HepG2 (cell line): ENCODE results near the gene SLC25A22. TPM values are rescaled to one million over a fixed set of nuclear protein-coding genes. Genes with fewer than 3 reads are reported as not detected.

ENCODE experiments used
- ATF2 ChIP-seq: sonication (generic); formaldehyde crosslinking; IDR thresholded peaks from 2 replicates; pipeline ENCODE4 v1.4.0; 2020; ENCODE audit warnings: missing genetic modification reagents
- E2F5 ChIP-seq: sonication (generic); formaldehyde crosslinking; conservative IDR thresholded peaks from 2 replicates; pipeline ENCODE4 v1.4.0; 2020; ENCODE audit warnings: missing genetic modification reagents
- FLYWCH1 ChIP-seq: sonication (generic); formaldehyde crosslinking; IDR thresholded peaks from 2 replicates; pipeline ENCODE4 v1.8.1; 2023; ENCODE audit warnings: mild to moderate bottlenecking, missing genetic modification reagents
- HOXA9 ChIP-seq: sonication (generic); formaldehyde crosslinking; IDR thresholded peaks from 2 replicates; pipeline ENCODE4 v1.8.1; 2022; ENCODE audit warnings: missing genetic modification reagents, mild to moderate bottlenecking, moderate library complexity, borderline replicate concordance
- MAF1 ChIP-seq: sonication (generic); formaldehyde crosslinking; IDR thresholded peaks from 2 replicates; pipeline ENCODE4 v1.5.0; 2020; ENCODE audit warnings: missing genetic modification reagents, borderline replicate concordance
- MED8 ChIP-seq: sonication (generic); formaldehyde crosslinking; IDR thresholded peaks from 2 replicates; pipeline ENCODE4 v1.8.1; 2023; ENCODE audit warnings: mild to moderate bottlenecking, missing genetic modification reagents; ENCODE audit not compliant: insufficient replicate concordance
- MEIS2 ChIP-seq: sonication (generic); formaldehyde crosslinking; IDR thresholded peaks from 2 replicates; pipeline ENCODE4 v1.9.0; 2021; ENCODE audit warnings: mild to moderate bottlenecking, missing genetic modification reagents
- POLR2A ChIP-seq, 2 experiments: IDR thresholded peaks; 2 replicates each; pipeline ENCODE4 v1.6.1; 2011; ENCODE audit warnings: low read depth in 2 of 2, low read length in 2 of 2, mild to moderate bottlenecking in 1 of 2, moderate library complexity in 1 of 2; ENCODE audit not compliant: insufficient read depth in 1 of 2
- TARDBP ChIP-seq: sonication (generic); formaldehyde crosslinking; IDR thresholded peaks from 2 replicates; pipeline ENCODE4 v1.8.0; 2022; ENCODE audit warnings: mild to moderate bottlenecking, missing genetic modification reagents
- TCF7L2 ChIP-seq: IDR thresholded peaks from 2 replicates; pipeline ENCODE4 v1.6.1; 2011; ENCODE audit warnings: mild to moderate bottlenecking, low read depth, low read length, moderate library complexity
- TGIF2 ChIP-seq: IDR thresholded peaks from 2 replicates; pipeline ENCODE4 v1.6.1; 2016; ENCODE audit warnings: control low read depth, missing compliant biosample characterization
- THAP9 ChIP-seq: sonication (generic); formaldehyde crosslinking; IDR thresholded peaks from 2 replicates; pipeline ENCODE4; 2020; ENCODE audit warnings: missing genetic modification reagents, mild to moderate bottlenecking, borderline replicate concordance
- TIGD3 ChIP-seq: sonication (generic); formaldehyde crosslinking; IDR thresholded peaks from 2 replicates; pipeline ENCODE4 v1.5.1; 2020; ENCODE audit warnings: mild to moderate bottlenecking, missing genetic modification reagents, borderline replicate concordance
- ZNF280D ChIP-seq: sonication (generic); formaldehyde crosslinking; IDR thresholded peaks from 2 replicates; pipeline ENCODE4 v1.5.1; 2020; ENCODE audit warnings: mild to moderate bottlenecking, missing genetic modification reagents
- ZNF737 ChIP-seq: sonication (generic); formaldehyde crosslinking; IDR thresholded peaks from 2 replicates; pipeline ENCODE4 v1.5.0; 2020; ENCODE audit warnings: missing genetic modification reagents, mild to moderate bottlenecking, borderline replicate concordance
- ZSCAN22 ChIP-seq: sonication (generic); formaldehyde crosslinking; IDR thresholded peaks from 2 replicates; pipeline ENCODE4 v1.4.0; 2020; ENCODE audit warnings: mild to moderate bottlenecking, missing genetic modification reagents
- polyA plus RNA-seq, 8 experiments: library from polyadenylated mRNA; depleted of rRNA in 3 of 8; stranded (reverse) in 7 of 8; unstranded in 1 of 8; fragments of >200 nt; fragmentation: Illumina TruSeq in 4 of 8; extraction: Trizol in 4 of 8; gene quantifications; 2 replicates each; pipeline versions ENCODE4 v1.2.1 to v1.2.3, GENCODE V29; 2011 to 2016; ENCODE audit warnings: low read depth in 4 of 8, missing spikeins in 1 of 8, mixed read lengths in 1 of 8; ENCODE audit not compliant: insufficient read depth in 1 of 8
- total RNA-seq, 5 experiments: library from RNA; depleted of rRNA; stranded (reverse); fragments of >200 nt; fragmentation: Illumina TruSeq; extraction: Trizol; gene quantifications; 2 replicates each; pipeline ENCODE4 v1.2.3, GENCODE V29; 2016; ENCODE audit warnings: low read depth in 1 of 5

The SLC25A22 gene
- total and polyA plus RNA-seq, 2 of the 13 experiments (the other 11 are each of a cell fraction or from before 2014, with no cell fraction given) = 12.4 to 19.2 TPM

- 0 out of 2 replicates have a peak, but pooled peaks have one; percentile 82 for TF ChIP-seq ZNF280D (CRISPR knock-in tag)
- no peak for TF ChIP-seq MAF1 (CRISPR knock-in tag)
- TF ChIP-seq TGIF2 (CRISPR knock-in tag) = peak; percentile 84; the same call in 1 of the 2 replicates
- no peak for TF ChIP-seq MED8 (CRISPR knock-in tag)
- TF ChIP-seq POLR2A (IDR thresholded peaks at IDR 0.05; ENCODE audit: insufficient read depth in 1 of 2, low read depth in 2 of 2, low read length in 2 of 2) = 0 out of 4 replicates have a peak, but pooled peaks of 1 of the 2 experiments have one; percentile 38
- peak; percentile 46; the same call in 1 of the 2 replicates for TF ChIP-seq MEIS2
- TF ChIP-seq ATF2 (CRISPR knock-in tag) = peak; percentile 55; the same call in 1 of the 2 replicates
- 0 out of 2 replicates have a peak, but pooled peaks have one; percentile 56 for TF ChIP-seq TIGD3 (CRISPR knock-in tag)
- TF ChIP-seq TCF7L2 = no peak
- 0 out of 2 replicates have a peak, but pooled peaks have one; percentile 81 for TF ChIP-seq FLYWCH1 (CRISPR knock-in tag)
- TF ChIP-seq ZSCAN22 (CRISPR knock-in tag) = no peak
- TF ChIP-seq HOXA9 (CRISPR knock-in tag) = 0 out of 2 replicates have a peak, but pooled peaks have one; percentile 37
- TF ChIP-seq TARDBP (CRISPR knock-in tag) = peak; percentile 83
- TF ChIP-seq ZNF737 (CRISPR knock-in tag) = no peak
- TF ChIP-seq E2F5 = no peak
- peak; percentile 62; the same call in 1 of the 2 replicates for TF ChIP-seq THAP9
Observed at GRCh38 chr11:838441-839279, 40.6 kb upstream of the SLC25A22 start (continued).
